Activated CD8-positive, alpha-beta memory T cell treated with anti-CD3 and anti-CD28 coated beads, Interleukin-2, amount 50 U/mL, for 1 hour (primary cell): ENCODE measurements around the gene IL1RN.

Experiments used
- DNase-seq: peaks from one replicate; pipeline ENCODE4 v3.0.0-alpha.2; 2020; ENCODE audit errors: extremely low read depth

Gene IL1RN

GRCh38 chr2:113127646-113128570 lies 510 bp downstream of the IL1RN start:
- DNase-seq: no peak

GRCh38 chr2:113129519-113130078 lies 2.2 kb downstream of the IL1RN start:
- DNase-seq: no peak

GRCh38 chr2:113131352-113132185 lies 4.2 kb downstream of the IL1RN start:
- no peak for DNase-seq

GRCh38 chr2:113132414-113133021 lies 5.1 kb downstream of the IL1RN start:
- DNase-seq: no peak

- DNase-seq: no peak
These were observed 6.6 kb downstream of the IL1RN start for GRCh38 chr2:113133704-113134598.

GRCh38 chr2:113134717-113135116 lies 7.3 kb downstream of the IL1RN start:
- DNase-seq: no peak

- no peak for DNase-seq
These were observed 7.9 kb downstream of the IL1RN start for GRCh38 chr2:113135317-113135716.

GRCh38 chr2:113136828-113137775 lies 9.7 kb downstream of the IL1RN start:
- no peak for DNase-seq

- DNase-seq: no peak
These were observed 10.4 kb downstream of the IL1RN start for GRCh38 chr2:113137827-113138226.

GRCh38 chr2:113138428-113139322 lies 11.3 kb downstream of the IL1RN start:
- DNase-seq: peak; percentile 38

GRCh38 chr2:113141451-113141850 lies 14.1 kb downstream of the IL1RN start:
- DNase-seq: no peak

- no peak for DNase-seq
These were observed 14.9 kb downstream of the IL1RN start for GRCh38 chr2:113142290-113142689.

- DNase-seq: no peak
These were observed 16.9 kb downstream of the IL1RN start for GRCh38 chr2:113144259-113144658.

GRCh38 chr2:113148606-113149552 lies 21.5 kb downstream of the IL1RN start:
- no peak for DNase-seq

- no peak for DNase-seq
These were observed 22.3 kb downstream of the IL1RN start for GRCh38 chr2:113149553-113150257.

- no peak for DNase-seq
These were observed 22.8 kb downstream of the IL1RN start for GRCh38 chr2:113150258-113150601.

GRCh38 chr2:113155331-113155730 lies 27.9 kb downstream of the IL1RN start:
- DNase-seq: no peak
